Neural progenitor cell (in vitro differentiated cells): Measurements from ENCODE around the gene HERC3. TPM values are rescaled to one million over a fixed set of nuclear protein-coding genes. Genes with fewer than 3 reads are reported as not detected.

Experiments used
- DNase-seq: peaks from one replicate; pipeline ENCODE4 v3.0.0-alpha.2; 2016; ENCODE audit warnings: low spot score
- H2AFZ ChIP-seq: fragments of 200-600 bp; sonication (generic); replicated peaks from 2 replicates; pipeline ENCODE4 v1.6.1; 2016; ENCODE audit warnings: antibody characterized with exemption
- H3F3A ChIP-seq: fragments of 200-600 bp; sonication (generic); 2 replicates; pipeline ENCODE4 v1.6.1; 2016; ENCODE audit warnings: antibody characterized with exemption, low read depth
- H3K27ac ChIP-seq: fragments of 200-600 bp; sonication (generic); 2 replicates; pipeline ENCODE4 v1.5.1; 2016; ENCODE audit warnings: mild to moderate bottlenecking
- H3K27me3 ChIP-seq: fragments of 200-600 bp; sonication (generic); 2 replicates; pipeline ENCODE4 v1.6.1; 2016; ENCODE audit warnings: mild to moderate bottlenecking, moderate library complexity
- H3K36me3 ChIP-seq: fragments of 200-600 bp; sonication (generic); 2 replicates; pipeline ENCODE4 v1.5.1; 2016
- H3K4me1 ChIP-seq: fragments of 200-600 bp; sonication (generic); 2 replicates; pipeline ENCODE4 v1.6.1; 2016; ENCODE audit warnings: mixed run types
- H3K4me2 ChIP-seq: fragments of 200-600 bp; sonication (generic); 2 replicates; pipeline ENCODE4 v1.6.1; 2016
- H3K4me3 ChIP-seq: fragments of 200-600 bp; sonication (generic); 2 replicates; pipeline ENCODE4 v1.5.1; 2016
- H3K79me2 ChIP-seq: fragments of 200-600 bp; sonication (generic); 2 replicates; pipeline ENCODE4 v1.6.1; 2016; ENCODE audit warnings: low read depth
- H3K9ac ChIP-seq: fragments of 200-600 bp; sonication (generic); 2 replicates; pipeline ENCODE4 v1.6.1; 2016
- H3K9me3 ChIP-seq: fragments of 200-600 bp; sonication (generic); 2 replicates; pipeline ENCODE4 v1.5.1; 2016; ENCODE audit warnings: low read depth
- H4K20me1 ChIP-seq: fragments of 200-600 bp; sonication (generic); 2 replicates; pipeline ENCODE4 v1.6.1; 2016; ENCODE audit warnings: low read depth
- H3K27ac Mint-ChIP-seq: 3 replicates; pipeline ENCODE4 v1.8.0; 2021; ENCODE audit warnings: mixed read lengths
- H3K27me3 Mint-ChIP-seq: 2 replicates; pipeline ENCODE4 v1.8.0; 2022; ENCODE audit warnings: low read depth, mild to moderate bottlenecking, inconsistent platforms, moderate library complexity, mixed read lengths; ENCODE audit not compliant: insufficient read depth
- H3K36me3 Mint-ChIP-seq: 3 replicates; pipeline ENCODE4 v1.8.0; 2021; ENCODE audit warnings: mixed read lengths
- H3K4me1 Mint-ChIP-seq: 3 replicates; pipeline ENCODE4 v1.8.0; 2021; ENCODE audit warnings: mixed read lengths
- H3K4me3 Mint-ChIP-seq: 3 replicates; pipeline ENCODE4 v1.8.0; 2021; ENCODE audit warnings: mild to moderate bottlenecking, moderate library complexity, mixed read lengths
- H3K9me3 Mint-ChIP-seq: 3 replicates; pipeline ENCODE4 v1.8.0; 2020; ENCODE audit warnings: mixed read lengths
- CTCF ChIP-seq: fragments of 200-600 bp; sonication (generic); IDR thresholded peaks from 2 replicates; pipeline ENCODE4 v1.5.1; 2017; ENCODE audit warnings: antibody characterized with exemption, mild to moderate bottlenecking
- EZH2 ChIP-seq: fragments of 200-600 bp; sonication (generic); IDR thresholded peaks from 2 replicates; pipeline ENCODE4 v1.6.1; 2017; ENCODE audit warnings: antibody characterized with exemption, mild to moderate bottlenecking, moderate library complexity
- EZH2phosphoT487 ChIP-seq: fragments of 200-600 bp; sonication (generic); IDR thresholded peaks from 2 replicates; pipeline ENCODE4 v1.6.1; 2017; ENCODE audit warnings: antibody characterized with exemption
- small RNA-seq: library from RNA; depleted of rRNA; stranded (forward); fragments of <200 nt; gene quantifications from one replicate; pipeline ENCODE3, GENCODE V24; 2015
- total RNA-seq: library from RNA; depleted of rRNA; stranded (reverse); fragments of >200 nt; gene quantifications from 2 replicates; pipeline ENCODE4 v1.2.3, GENCODE V29; 2015; ENCODE audit warnings: low replicate concordance

Gene HERC3
- total RNA-seq, 1 donor from 2014 or later: 4.1 TPM

GRCh38 chr4:88757067-88757466, 164.8 kb downstream of the HERC3 start:
- H3K36me3 ChIP-seq: no peaks in the 10 kb centered on the region
- no peaks in the 10 kb centered on the region for H3K36me3 Mint-ChIP-seq
- no peaks in the 10 kb centered on the region for H3K9me3 ChIP-seq
- H2AFZ ChIP-seq: no peak overlapping the region
- H3K4me3 ChIP-seq: no peak overlapping the region
- H3K27ac Mint-ChIP-seq: no peak overlapping the region
- TF ChIP-seq EZH2phosphoT487 (no peak), EZH2 (no peak), CTCF (no peak)
- H3F3A ChIP-seq: peaks cover 19% of the 10 kb centered on the region
- no peak overlapping the region for H3K4me3 Mint-ChIP-seq
- H4K20me1 ChIP-seq: no peaks in the 10 kb centered on the region
- peaks cover 26% of the 10 kb centered on the region for H3K4me1 Mint-ChIP-seq
- peak overlapping the region; percentile 43 for H3K4me2 ChIP-seq
- no peak overlapping the region for H3K27ac ChIP-seq
- no peak overlapping the region for H3K9ac ChIP-seq
- no peaks in the 10 kb centered on the region for H3K79me2 ChIP-seq
- no peaks in the 10 kb centered on the region for H3K27me3 ChIP-seq
- H3K27me3 Mint-ChIP-seq: no peaks in the 10 kb centered on the region
- H3K4me1 ChIP-seq: peaks cover 34% of the 10 kb centered on the region
- no peaks in the 10 kb centered on the region for H3K9me3 Mint-ChIP-seq
- DNase-seq: no peak

- no peaks in the 10 kb centered on the region for H3K27me3 ChIP-seq
- H4K20me1 ChIP-seq: no peaks in the 10 kb centered on the region
- H3K27ac ChIP-seq: no peak overlapping the region
- no peaks in the 10 kb centered on the region for H3K9me3 Mint-ChIP-seq
- H3K79me2 ChIP-seq: no peaks in the 10 kb centered on the region
- no peaks in the 10 kb centered on the region for H3K36me3 ChIP-seq
- H3F3A ChIP-seq: peaks cover 19% of the 10 kb centered on the region
- no peak overlapping the region for H3K4me3 Mint-ChIP-seq
- TF ChIP-seq CTCF (no peak), EZH2 (no peak)
- H3K9me3 ChIP-seq: no peaks in the 10 kb centered on the region
- no peak overlapping the region for H2AFZ ChIP-seq
- H3K27me3 Mint-ChIP-seq: no peaks in the 10 kb centered on the region
- H3K4me3 ChIP-seq: no peak overlapping the region
- no peak overlapping the region for H3K9ac ChIP-seq
- no peak for DNase-seq
- H3K36me3 Mint-ChIP-seq: no peaks in the 10 kb centered on the region
- H3K4me2 ChIP-seq: peak overlapping the region; percentile 43
- peaks cover 26% of the 10 kb centered on the region for H3K4me1 Mint-ChIP-seq
- peaks cover 34% of the 10 kb centered on the region for H3K4me1 ChIP-seq
- H3K27ac Mint-ChIP-seq: no peak overlapping the region
These were observed 165.5 kb downstream of the HERC3 start for GRCh38 chr4:88757776-88758175.

Small RNAs within 50 kb of the gene (small RNA-seq; reads per million reads assigned to genes)
- gene RF02115 (not detected), gene RNU6-33P (not detected)

Other genes starting within 250 kb of the HERC3 start
- gene HERC6, start 213.6 kb upstream of the HERC3 start, total RNA-seq: 0.24 and 0.28 TPM in 2 replicates
- gene HERC5, start 135.4 kb upstream of the HERC3 start, total RNA-seq: 4.1 and 6.6 TPM in 2 replicates
- 87.1 and 106 TPM in 2 replicates for gene PYURF, start 68.7 kb upstream of the HERC3 start, total RNA-seq
- gene NAP1L5, start 105.3 kb downstream of the HERC3 start, total RNA-seq: 2.4 and 6.9 TPM in 2 replicates